Ishikawa (cell line): ENCODE results near the gene CCDC186.

ENCODE experiments used
- CEBPB ChIP-seq: IDR thresholded peaks from 2 replicates; pipeline ENCODE4 v1.6.1; 2012
- CREB1 ChIP-seq: IDR thresholded peaks from 2 replicates; pipeline ENCODE4 v1.6.1; 2012; ENCODE audit warnings: low read depth
- EGR1 ChIP-seq: IDR thresholded peaks from 2 replicates; pipeline ENCODE4 v1.6.1; 2012
- EP300 ChIP-seq: IDR thresholded peaks from 2 replicates; pipeline ENCODE4 v1.6.1; 2012; ENCODE audit warnings: borderline replicate concordance
- FOXM1 ChIP-seq: IDR thresholded peaks from 2 replicates; pipeline ENCODE4 v1.6.1; 2012; ENCODE audit warnings: low read depth, borderline replicate concordance
- NFIC ChIP-seq: IDR thresholded peaks from 2 replicates; pipeline ENCODE4 v1.6.1; 2012
- RAD21 ChIP-seq: IDR thresholded peaks from 2 replicates; pipeline ENCODE4 v1.6.1; 2012; ENCODE audit warnings: low read depth
- TAF1 ChIP-seq: IDR thresholded peaks from 2 replicates; pipeline ENCODE4 v1.6.1; 2012; ENCODE audit warnings: low read depth, mild to moderate bottlenecking
- TCF12 ChIP-seq: IDR thresholded peaks from 2 replicates; pipeline ENCODE4 v1.6.1; 2012; ENCODE audit warnings: low read depth
- TEAD4 ChIP-seq: IDR thresholded peaks from 2 replicates; pipeline ENCODE4 v1.6.1; 2012
- YY1 ChIP-seq: IDR thresholded peaks from 2 replicates; pipeline ENCODE4 v1.6.1; 2012; ENCODE audit warnings: low read depth
- ZBTB7A ChIP-seq: IDR thresholded peaks from 2 replicates; pipeline ENCODE4 v1.6.1; 2012; ENCODE audit warnings: low read depth
- TF ChIP-seq, protein P1 (sequence below): IDR thresholded peaks from 2 replicates; pipeline ENCODE4 v1.6.1; 2012
- TF ChIP-seq, protein P2 (sequence below): IDR thresholded peaks from 2 replicates; pipeline ENCODE4 v1.6.1; 2012
- TF ChIP-seq, protein P3 (sequence below): IDR thresholded peaks from 2 replicates; pipeline ENCODE4 v1.6.1; 2012; ENCODE audit warnings: low read depth, mild to moderate bottlenecking

The CCDC186 gene

GRCh38 chr10:114094795-114095194 is 79.2 kb downstream of the CCDC186 start:
- TF ChIP-seq CREB1 (no peak), ZBTB7A (no peak), TAF1 (no peak), TCF12 (no peak), EGR1 (no peak)

DNA sequence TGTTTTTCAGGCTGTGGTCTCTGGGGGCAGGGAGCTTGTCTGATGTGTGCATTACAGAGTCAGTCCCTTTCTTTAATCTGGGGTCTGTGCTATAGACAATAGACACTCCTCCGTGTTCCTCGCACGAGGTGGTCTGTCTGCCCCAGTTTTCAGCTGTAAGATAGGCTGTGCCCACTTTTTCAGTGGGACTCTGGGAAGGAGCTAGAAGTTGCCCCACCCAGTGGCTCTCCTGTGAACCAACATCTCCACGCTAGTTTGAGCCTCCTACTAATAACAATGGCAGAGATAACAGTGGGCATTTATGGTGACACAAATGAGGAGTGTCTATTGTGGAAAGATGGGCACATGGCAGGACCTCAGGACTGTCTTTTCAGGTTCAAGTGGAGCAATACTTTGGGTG is 86.3 kb downstream of the CCDC186 start:
- TF ChIP-seq YY1 (no peak), NFIC (no peak), EP300 (no peak), RAD21 (peak; percentile 12; the same call in 1 of the 2 replicates)
- TF ChIP-seq, protein P1, sequence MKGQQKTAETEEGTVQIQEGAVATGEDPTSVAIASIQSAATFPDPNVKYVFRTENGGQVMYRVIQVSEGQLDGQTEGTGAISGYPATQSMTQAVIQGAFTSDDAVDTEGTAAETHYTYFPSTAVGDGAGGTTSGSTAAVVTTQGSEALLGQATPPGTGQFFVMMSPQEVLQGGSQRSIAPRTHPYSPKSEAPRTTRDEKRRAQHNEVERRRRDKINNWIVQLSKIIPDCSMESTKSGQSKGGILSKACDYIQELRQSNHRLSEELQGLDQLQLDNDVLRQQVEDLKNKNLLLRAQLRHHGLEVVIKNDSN, result no peak

- TF ChIP-seq NFIC, result no peak
- TF ChIP-seq ZBTB7A, result no peak
- no peak for TF ChIP-seq YY1
- TF ChIP-seq, protein P2, sequence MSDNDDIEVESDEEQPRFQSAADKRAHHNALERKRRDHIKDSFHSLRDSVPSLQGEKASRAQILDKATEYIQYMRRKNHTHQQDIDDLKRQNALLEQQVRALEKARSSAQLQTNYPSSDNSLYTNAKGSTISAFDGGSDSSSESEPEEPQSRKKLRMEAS, result no peak
- TF ChIP-seq EGR1, result no peak
- TF ChIP-seq TEAD4, result no peak
- TF ChIP-seq CREB1, result no peak
- no peak for TF ChIP-seq TAF1
- no peak for TF ChIP-seq FOXM1
- no peak for TF ChIP-seq CEBPB
- no peak for TF ChIP-seq EP300
- no peak; the same call in 1 of the 2 replicates for TF ChIP-seq RAD21
- no peak for TF ChIP-seq TCF12
- TF ChIP-seq, protein P3, sequence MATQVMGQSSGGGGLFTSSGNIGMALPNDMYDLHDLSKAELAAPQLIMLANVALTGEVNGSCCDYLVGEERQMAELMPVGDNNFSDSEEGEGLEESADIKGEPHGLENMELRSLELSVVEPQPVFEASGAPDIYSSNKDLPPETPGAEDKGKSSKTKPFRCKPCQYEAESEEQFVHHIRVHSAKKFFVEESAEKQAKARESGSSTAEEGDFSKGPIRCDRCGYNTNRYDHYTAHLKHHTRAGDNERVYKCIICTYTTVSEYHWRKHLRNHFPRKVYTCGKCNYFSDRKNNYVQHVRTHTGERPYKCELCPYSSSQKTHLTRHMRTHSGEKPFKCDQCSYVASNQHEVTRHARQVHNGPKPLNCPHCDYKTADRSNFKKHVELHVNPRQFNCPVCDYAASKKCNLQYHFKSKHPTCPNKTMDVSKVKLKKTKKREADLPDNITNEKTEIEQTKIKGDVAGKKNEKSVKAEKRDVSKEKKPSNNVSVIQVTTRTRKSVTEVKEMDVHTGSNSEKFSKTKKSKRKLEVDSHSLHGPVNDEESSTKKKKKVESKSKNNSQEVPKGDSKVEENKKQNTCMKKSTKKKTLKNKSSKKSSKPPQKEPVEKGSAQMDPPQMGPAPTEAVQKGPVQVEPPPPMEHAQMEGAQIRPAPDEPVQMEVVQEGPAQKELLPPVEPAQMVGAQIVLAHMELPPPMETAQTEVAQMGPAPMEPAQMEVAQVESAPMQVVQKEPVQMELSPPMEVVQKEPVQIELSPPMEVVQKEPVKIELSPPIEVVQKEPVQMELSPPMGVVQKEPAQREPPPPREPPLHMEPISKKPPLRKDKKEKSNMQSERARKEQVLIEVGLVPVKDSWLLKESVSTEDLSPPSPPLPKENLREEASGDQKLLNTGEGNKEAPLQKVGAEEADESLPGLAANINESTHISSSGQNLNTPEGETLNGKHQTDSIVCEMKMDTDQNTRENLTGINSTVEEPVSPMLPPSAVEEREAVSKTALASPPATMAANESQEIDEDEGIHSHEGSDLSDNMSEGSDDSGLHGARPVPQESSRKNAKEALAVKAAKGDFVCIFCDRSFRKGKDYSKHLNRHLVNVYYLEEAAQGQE, result no peak
- TF ChIP-seq, protein P1, result no peak
Measured at GRCh38 chr10:114087255-114087654, 86.7 kb downstream of the CCDC186 start.

GRCh38 chr10:114084215-114084614 is 89.8 kb downstream of the CCDC186 start:
- TF ChIP-seq YY1 (no peak), EP300 (no peak), EGR1 (no peak), NFIC (no peak), CREB1 (no peak), TCF12 (no peak), TAF1 (no peak), TEAD4 (no peak), CEBPB (no peak), FOXM1 (no peak)
- TF ChIP-seq, protein P2, result no peak
- TF ChIP-seq, protein P3, result no peak
- TF ChIP-seq, protein P1, result no peak

- TF ChIP-seq, protein P1, result peak; percentile 85
- TF ChIP-seq TEAD4, result no peak
Measured at GRCh38 chr10:114083040-114083439, 91.0 kb downstream of the CCDC186 start.

DNA sequence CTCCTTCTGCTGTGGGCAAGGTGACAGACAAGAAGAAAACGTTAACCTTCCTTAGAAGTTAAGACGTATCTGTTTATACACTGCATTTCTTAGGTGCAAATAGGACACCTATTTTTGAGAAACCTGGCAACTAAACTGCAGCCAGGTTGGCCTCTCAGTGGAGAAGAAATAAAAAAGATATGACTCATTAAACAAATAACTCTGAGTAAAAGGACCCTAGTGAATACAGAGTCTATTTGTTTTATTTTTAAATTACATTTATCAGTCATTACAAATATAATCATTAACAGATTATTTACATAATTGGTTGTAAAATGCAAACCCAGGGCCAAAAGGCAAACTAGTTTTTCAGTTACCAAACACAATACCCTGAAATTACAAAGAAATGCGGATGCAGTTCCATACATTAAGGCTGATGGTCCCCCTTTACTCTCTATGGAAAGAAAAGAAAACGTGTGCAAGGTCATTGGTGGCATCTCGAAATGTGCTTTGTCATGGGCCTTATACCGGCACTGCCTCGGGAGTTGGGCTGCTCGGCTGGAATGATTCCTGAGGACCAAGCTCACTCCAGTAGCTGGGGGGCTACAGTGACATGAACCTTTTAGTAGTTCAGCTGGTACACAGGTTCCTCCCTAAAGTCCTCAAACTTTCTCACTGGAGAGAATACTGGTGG is 92.0 kb downstream of the CCDC186 start:
- TF ChIP-seq, protein P1, result no peak
- TF ChIP-seq NFIC (no peak), TAF1 (no peak), ZBTB7A (no peak), TCF12 (no peak), RAD21 (no peak), TEAD4 (no peak)
